ENCODE measurements around the gene ELP5.

The ELP5 gene

DNA sequence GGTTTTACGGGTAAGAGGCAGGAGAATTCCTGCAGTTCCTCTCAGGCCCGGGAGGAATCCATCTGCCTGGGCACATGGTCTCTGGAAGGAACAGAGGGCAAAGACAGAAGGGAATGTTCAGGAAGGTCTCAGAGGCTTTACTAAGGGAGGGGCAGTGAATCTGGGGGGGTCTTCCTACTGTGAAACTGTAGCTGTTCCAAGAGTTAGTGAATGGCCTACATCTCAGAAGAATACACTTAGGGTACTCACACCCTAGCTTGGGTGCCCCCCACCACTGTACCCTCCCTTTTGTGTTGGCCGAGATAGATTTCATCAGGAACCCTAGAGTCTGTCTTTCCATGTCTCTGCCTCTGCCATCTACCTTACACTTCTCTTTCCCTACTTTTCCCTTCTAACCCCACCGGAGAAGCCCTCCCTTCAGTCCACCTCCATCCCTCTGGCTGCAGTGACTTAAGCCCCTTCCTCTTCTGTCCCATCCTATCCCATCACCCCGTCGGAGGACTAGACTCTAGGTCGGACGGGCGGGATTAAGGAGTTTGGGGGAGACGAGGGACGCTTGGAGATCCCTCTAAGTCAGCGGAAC, 32.7 kb upstream of the ELP5 start:
- DNase-seq: no peak

- peak; percentile 53 for DNase-seq
Measured at GRCh38 chr17:7219812-7220592, 32.0 kb upstream of the ELP5 start, which contains the start of the genes ACADVL and DLG4. Gene ACADVL, plus strand, starts transcription at chr17:7219938. Its CDS starts 47 bp downstream, at chr17:7219985. Gene DLG4, minus strand, starts transcription at chr17:7219836.

- no peak for DNase-seq
Measured at GRCh38 chr17:7220593-7221277, 31.3 kb upstream of the ELP5 start.

GRCh38 chr17:7221278-7222092, 30.5 kb upstream of the ELP5 start:
- no peak for DNase-seq

DNA sequence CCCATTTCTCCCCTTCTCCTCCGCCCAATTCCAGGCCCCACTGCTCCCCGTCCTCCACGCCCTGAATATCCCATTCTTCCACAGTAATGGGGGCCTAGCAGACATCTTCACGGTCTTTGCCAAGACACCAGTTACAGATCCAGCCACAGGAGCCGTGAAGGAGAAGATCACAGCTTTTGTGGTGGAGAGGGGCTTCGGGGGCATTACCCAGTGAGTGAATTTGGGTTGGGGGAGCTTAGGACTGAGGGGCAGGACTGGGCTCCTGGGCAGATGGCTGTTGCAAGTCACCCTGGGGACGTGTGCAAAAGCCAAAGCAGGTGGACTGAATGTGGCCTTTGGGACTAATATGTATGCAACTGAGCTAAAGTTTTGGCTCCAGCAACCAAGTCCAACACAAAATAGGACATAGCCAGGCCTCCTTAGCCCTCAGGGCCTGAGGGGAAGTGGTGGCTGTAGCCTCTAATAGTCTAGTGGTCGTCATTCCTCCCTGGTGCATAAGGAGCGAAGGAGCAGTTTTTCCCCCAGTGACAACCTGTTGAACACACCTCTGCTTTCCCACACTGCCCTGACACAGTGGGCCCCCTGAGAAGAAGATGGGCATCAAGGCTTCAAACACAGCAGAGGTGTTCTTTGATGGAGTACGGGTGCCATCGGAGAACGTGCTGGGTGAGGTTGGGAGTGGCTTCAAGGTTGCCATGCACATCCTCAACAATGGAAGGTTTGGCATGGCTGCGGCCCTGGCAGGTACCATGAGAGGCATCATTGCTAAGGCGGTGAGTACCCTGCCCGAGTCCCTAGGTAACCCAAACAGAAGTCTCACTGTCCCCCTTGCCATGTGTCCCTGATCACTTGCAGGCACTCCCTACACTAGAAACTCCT, 29.7 kb upstream of the ELP5 start:
- DNase-seq: no peak

DNA sequence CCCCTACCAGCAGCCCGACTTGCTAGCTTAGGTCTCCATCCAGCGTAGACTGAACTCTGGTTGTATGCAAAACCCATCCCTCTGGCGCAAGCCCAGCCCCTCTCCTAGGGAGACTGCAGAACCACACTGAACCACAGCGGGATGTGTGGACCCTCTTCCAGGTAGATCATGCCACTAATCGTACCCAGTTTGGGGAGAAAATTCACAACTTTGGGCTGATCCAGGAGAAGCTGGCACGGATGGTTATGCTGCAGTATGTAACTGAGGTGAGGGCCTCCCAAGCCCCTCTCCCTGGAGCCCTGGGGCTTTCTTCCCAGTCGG, 29.1 kb upstream of the ELP5 start:
- DNase-seq: no peak

DNA sequence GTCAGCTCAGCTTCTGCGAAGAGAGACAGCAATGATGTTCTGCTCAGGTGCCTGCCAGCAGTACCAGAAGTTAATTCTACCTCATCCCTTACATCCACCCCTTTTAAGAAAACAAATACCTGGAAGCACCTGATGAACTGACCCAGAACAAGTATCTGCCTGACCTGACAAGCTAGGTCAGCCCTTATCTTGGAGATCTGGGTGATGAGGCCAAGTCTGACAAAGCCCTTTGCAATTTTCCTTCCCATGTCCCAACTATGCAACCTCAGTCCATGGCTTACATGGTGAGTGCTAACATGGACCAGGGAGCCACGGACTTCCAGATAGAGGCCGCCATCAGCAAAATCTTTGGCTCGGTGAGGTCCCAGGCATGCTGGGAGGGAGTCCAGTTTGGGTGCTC, 28.6 kb upstream of the ELP5 start:
- DNase-seq: no peak

GRCh38 chr17:7224110-7224509, 27.9 kb upstream of the ELP5 start:
- DNase-seq: no peak

GRCh38 chr17:7224661-7225111, 27.3 kb upstream of the ELP5 start:
- no peak for DNase-seq

GRCh38 chr17:7225711-7226331, 26.2 kb upstream of the ELP5 start:
- no peak for DNase-seq

DNA sequence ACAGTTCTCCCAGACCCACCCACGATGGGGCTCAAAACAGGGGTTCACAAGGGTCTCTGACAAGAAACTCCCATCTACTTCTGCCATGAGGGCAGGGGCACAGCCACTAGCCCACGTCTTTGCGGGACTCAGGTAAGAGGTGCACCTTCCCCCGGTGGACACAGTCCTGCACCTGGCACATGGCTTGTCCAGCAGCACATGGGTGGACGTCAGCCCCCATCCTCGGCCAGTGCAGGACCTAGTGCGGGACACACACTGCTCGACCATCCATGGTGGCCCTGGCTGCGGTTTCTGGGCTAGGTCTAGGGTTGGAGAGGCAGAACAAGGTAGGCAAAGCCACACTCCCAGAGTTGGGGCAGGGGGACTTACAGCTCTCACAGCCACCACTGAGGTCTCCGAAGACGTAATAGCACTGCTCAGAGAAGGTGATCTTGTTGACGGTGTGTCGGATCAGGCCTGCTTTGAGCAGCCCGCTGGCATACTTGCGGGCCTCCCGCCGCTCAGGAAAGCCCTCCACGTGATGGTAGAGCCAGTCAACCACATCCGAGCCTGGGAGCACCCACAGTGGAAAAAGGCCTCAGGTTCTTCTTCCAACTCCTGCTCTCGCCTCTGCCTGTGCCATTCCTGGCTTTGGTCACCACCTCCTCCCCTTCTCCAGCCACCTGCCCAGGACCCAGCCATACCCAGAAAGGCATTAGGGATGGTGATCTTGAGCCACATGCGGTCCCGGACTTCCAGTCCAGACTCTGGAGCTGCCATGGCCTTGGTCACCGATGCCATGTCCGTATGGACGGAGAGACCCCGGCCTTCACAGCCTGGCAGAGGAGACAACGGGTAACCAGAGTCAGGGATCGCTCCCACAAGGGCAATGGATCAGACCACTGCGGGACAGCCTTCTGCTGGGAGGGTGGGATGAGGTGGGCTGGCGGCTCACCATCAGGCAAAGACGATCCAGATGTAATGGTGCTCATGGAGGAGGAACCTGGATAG, 25.0 kb upstream of the ELP5 start:
- no peak for DNase-seq

DNA sequence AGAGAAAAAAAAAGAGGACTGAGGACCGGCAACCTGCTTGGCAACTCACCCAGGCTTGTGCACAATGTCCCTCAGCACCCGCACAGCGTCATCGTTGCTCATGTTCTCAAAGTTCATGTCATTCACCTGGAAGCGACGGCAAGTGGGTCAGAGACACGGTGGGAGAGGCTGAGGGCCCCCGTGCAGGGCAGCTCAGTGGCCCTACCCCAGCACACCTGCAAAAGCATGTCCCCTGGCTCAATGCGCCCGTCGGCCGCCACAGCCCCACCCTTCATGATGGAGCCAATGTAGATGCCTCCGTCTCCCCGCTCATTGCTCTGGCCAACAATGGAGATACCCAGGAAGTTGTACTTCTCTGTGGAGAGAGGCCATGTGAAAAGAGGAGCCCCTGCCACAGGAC, 23.1 kb upstream of the ELP5 start:
- DNase-seq: no peak

GRCh38 chr17:7229504-7229903, 22.5 kb upstream of the ELP5 start:
- no peak for DNase-seq

DNA sequence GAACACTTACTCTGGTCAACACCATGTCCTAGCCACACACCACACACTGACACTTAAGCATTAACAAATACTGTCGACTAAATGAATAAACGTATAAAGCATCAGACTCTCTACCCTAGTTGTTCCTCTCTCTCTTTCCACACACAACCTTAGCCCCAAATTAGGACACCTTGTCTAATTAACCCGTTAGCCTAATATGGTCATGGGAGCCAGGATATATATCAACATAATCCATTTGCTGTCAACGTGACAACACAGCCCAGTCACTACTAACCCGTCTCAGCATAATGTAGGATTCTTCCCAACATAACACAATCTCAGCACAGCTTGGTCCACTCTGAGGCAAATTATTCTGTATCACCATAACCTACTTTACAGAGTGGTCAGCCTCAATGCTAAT, 19.9 kb upstream of the ELP5 start:
- no peak for DNase-seq

DNA sequence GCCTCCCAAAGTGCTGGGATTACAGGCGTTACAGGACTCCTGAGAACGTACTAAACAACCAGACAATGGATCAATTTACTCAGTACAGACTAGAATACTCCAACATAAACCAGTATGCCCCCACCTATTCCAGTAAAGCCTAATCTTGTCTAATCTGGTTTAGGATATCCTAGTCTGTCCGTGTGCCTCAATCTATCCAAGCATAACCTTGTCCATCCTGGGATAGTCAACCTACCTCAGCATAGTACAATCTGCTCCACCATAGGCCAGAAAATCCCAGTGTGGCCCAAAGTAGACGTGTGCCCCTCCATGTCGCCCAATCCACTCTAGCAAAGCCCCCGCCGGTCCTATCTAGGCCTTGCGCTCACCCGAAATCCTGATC, 18.3 kb upstream of the ELP5 start:
- no peak for DNase-seq

GRCh38 chr17:7234083-7234951, 17.7 kb upstream of the ELP5 start, which contains the start of gene DVL2:
Gene DVL2, minus strand, starts transcription at chr17:7234517. Its CDS starts 255 bp downstream, at chr17:7234262.
- DNase-seq: peak; percentile 95

- no peak for DNase-seq
Measured at GRCh38 chr17:7235693-7236665, 16.0 kb upstream of the ELP5 start.

- no peak for DNase-seq
Measured at GRCh38 chr17:7236808-7237207, 15.2 kb upstream of the ELP5 start.

All from NCI-H1436 (cell line).